Left ventricle myocardium inferior (tissue), 1 donor: ENCODE results near the gene PITPNB. TPM values are rescaled to one million over a fixed set of nuclear protein-coding genes. Genes with fewer than 3 reads are reported as not detected.
A peak's percentile ranks its signal among the peaks of the same experiment; 100 is the strongest.

Experiments
- DNase-seq: peaks from one replicate; pipeline ENCODE4 v3.0.0-alpha.2; 2020
- H3K27ac ChIP-seq: fragments of 200-600 bp; replicated peaks from 2 replicates; pipeline ENCODE4 v1.8.0; 2021
- H3K27me3 ChIP-seq: fragments of 200-600 bp; 2 replicates; pipeline ENCODE4 v1.8.0; 2021; ENCODE audit warnings: low read depth
- H3K36me3 ChIP-seq: fragments of 200-600 bp; 2 replicates; pipeline ENCODE4 v1.8.0; 2021
- H3K4me1 ChIP-seq: fragments of 200-600 bp; 2 replicates; pipeline ENCODE4 v1.8.0; 2021
- H3K4me3 ChIP-seq: fragments of 200-600 bp; 2 replicates; pipeline ENCODE4 v1.8.0; 2021; ENCODE audit warnings: mild to moderate bottlenecking, moderate library complexity
- H3K9me3 ChIP-seq: fragments of 200-600 bp; replicated peaks from 2 replicates; pipeline ENCODE4 v1.8.0; 2021
- intact Hi-C: fragments of 100-400 bp; cut with micrococcal nuclease; formaldehyde crosslinking; loops from one replicate; pipeline ENCODE4 v1.11.0; 2022
- total RNA-seq: library from RNA; stranded (reverse); fragmentation: NEBNext Ultra II Directional; extraction: Animal tissue kit (Norgen Biotek cat#: 25700); gene quantifications from one replicate; pipeline ENCODE4 v1.2.1, GENCODE V29; 2021
- TF ChIP-seq, protein P1 (sequence below): fragments of 200-600 bp; IDR thresholded peaks from 2 replicates; pipeline ENCODE4 v1.8.0; 2021; ENCODE audit warnings: antibody characterized with exemption, mild to moderate bottlenecking, borderline replicate concordance
- donor health status: DM: no; HTN: yes; CAD: no; lungs with severe emphysema.

Gene PITPNB
- total RNA-seq, 1 donor from 2014 or later: 60.0 TPM

DNA sequence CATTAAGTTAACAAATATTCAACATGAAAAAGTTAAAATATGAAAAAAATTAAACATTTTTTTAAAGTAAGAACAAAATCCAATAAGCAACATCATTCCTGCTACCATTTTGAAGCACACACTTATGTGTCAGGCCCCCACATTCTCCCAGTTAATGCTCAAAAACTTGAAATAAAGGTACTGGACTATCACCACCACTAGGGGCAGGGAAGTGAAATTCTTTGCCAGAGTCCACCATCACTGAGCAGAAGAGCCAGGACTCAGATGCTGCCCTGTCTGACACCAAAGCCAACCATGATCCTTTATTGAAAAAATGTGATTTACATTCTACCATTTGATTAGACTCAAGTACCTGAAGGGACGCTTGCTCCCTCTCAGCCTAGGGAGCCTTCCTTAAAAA lies 39.1 kb downstream of the PITPNB start:
- Histone ChIP-seq H3K9me3 (no peaks in the 10 kb centered on the region), H3K27ac (no peak overlapping the region), H3K4me1 (peaks cover 82% of the 10 kb centered on the region), H3K4me3 (no peak overlapping the region), H3K36me3 (peaks cover 10% of the 10 kb centered on the region), H3K27me3 (no peaks in the 10 kb centered on the region)
- DNase-seq: no peak
- intact Hi-C loops: no loop called here
- TF ChIP-seq, protein P1, sequence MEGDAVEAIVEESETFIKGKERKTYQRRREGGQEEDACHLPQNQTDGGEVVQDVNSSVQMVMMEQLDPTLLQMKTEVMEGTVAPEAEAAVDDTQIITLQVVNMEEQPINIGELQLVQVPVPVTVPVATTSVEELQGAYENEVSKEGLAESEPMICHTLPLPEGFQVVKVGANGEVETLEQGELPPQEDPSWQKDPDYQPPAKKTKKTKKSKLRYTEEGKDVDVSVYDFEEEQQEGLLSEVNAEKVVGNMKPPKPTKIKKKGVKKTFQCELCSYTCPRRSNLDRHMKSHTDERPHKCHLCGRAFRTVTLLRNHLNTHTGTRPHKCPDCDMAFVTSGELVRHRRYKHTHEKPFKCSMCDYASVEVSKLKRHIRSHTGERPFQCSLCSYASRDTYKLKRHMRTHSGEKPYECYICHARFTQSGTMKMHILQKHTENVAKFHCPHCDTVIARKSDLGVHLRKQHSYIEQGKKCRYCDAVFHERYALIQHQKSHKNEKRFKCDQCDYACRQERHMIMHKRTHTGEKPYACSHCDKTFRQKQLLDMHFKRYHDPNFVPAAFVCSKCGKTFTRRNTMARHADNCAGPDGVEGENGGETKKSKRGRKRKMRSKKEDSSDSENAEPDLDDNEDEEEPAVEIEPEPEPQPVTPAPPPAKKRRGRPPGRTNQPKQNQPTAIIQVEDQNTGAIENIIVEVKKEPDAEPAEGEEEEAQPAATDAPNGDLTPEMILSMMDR: peak; percentile 67

DNA sequence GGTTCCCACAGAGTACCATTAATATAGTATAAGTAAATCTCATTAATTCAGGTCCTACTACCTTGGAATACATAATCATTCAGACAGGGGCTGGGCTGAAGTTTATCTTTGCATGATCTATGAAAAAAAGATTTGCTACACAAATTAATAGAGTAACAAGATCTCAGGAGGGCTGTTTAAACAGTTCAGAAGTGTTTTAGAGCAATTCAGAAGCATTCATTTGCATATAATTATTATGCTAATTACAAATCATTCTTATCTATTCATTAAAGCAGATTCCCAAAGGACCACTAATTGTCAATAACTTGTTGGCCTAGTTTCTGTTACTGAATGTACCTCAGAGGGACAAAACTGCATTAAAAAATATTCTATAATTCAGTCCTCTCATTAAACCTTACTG lies 40.5 kb downstream of the PITPNB start:
- Histone ChIP-seq H3K9me3 (no peaks in the 10 kb centered on the region), H3K4me1 (peaks cover 96% of the 10 kb centered on the region), H3K27me3 (no peaks in the 10 kb centered on the region), H3K27ac (no peak overlapping the region), H3K4me3 (no peak overlapping the region), H3K36me3 (peaks cover under 1% of the 10 kb centered on the region)
- no peak for DNase-seq
- intact Hi-C loops: no loop called here
- TF ChIP-seq, protein P1: no peak

DNA sequence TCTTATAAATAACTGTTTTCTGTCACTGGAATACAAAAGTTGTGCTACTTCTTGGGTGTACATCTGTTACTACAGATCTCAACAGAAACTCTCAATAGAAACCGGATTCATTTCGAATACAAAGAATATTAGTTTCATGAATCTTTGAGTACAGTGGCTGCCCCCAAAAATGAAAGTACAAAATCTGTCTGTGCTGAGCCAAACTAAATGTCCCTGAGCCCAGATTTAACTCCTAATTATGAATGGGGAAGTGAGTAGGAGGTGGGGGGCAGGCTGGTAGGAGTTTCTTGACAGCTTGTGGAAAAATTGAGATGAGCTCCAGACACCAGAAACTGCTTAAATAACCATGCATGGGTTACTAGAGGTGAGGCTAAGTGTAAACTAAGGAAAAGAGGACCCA lies 41.6 kb downstream of the PITPNB start:
- peak overlapping the region; percentile 9 for H3K27ac ChIP-seq
- H3K4me1 ChIP-seq: peaks cover 99% of the 10 kb centered on the region

DNA sequence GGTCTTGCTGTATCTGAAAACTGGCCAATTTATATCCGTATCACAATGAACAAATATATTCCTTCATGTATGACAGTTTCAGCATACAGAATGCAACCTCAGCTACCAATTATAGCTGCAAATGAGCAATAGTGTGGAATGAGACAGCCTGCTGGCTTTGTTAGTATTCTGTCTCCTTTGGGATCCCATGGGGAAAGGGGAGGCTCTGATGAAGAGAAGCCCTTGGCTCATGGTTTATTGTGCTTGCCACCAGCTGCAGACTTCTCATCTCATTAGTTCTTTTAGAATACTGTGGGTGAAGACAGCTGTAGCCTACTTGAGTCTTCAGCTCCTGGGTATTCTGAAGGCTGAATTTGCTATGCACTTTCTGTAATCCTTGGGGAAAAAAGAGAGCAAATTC lies 42.4 kb downstream of the PITPNB start:
- Histone ChIP-seq H3K9me3 (peaks cover 2% of the 10 kb centered on the region), H3K36me3 (peaks cover 15% of the 10 kb centered on the region), H3K27ac (peak overlapping the region; percentile 18), H3K4me3 (no peak overlapping the region), H3K27me3 (no peaks in the 10 kb centered on the region), H3K4me1 (peaks cover 97% of the 10 kb centered on the region)
- TF ChIP-seq, protein P1: no peak
- intact Hi-C loops: no loop called here
- no peak for DNase-seq

More for the DNA sequence above, 41.6 kb downstream of the PITPNB start:
- no peaks in the 10 kb centered on the region for H3K9me3 ChIP-seq
- DNase-seq: no peak
- H3K4me3 ChIP-seq: no peak overlapping the region
- TF ChIP-seq, protein P1: no peak
- peaks cover 7% of the 10 kb centered on the region for H3K36me3 ChIP-seq
- intact Hi-C loops: no loop called here
- no peaks in the 10 kb centered on the region for H3K27me3 ChIP-seq

DNA sequence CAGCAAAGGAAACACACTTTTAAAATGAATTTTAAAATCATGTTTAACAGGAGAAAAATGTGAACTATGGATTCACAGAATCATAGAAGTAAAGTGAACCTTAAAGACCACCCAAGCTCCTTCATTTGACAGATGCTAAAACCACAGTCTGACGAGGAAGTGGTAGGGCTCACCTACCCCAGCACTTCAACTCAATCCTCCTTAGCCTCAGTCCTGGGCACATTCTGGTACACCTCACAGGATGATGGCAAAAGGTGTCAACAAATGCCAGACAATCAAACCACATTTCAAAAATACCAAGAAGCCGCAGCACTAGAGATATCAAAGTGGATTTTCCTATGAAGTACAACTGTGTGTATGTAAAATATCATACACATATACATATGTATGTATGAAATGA lies 43.1 kb downstream of the PITPNB start:
- peaks cover 22% of the 10 kb centered on the region for H3K36me3 ChIP-seq
- TF ChIP-seq, protein P1: no peak
- no peak overlapping the region for H3K4me3 ChIP-seq
- no peak for DNase-seq
- no peaks in the 10 kb centered on the region for H3K27me3 ChIP-seq
- peaks cover 8% of the 10 kb centered on the region for H3K9me3 ChIP-seq
- no peak overlapping the region for H3K27ac ChIP-seq
- intact Hi-C loops: no loop called here
- peaks cover 96% of the 10 kb centered on the region for H3K4me1 ChIP-seq

DNA sequence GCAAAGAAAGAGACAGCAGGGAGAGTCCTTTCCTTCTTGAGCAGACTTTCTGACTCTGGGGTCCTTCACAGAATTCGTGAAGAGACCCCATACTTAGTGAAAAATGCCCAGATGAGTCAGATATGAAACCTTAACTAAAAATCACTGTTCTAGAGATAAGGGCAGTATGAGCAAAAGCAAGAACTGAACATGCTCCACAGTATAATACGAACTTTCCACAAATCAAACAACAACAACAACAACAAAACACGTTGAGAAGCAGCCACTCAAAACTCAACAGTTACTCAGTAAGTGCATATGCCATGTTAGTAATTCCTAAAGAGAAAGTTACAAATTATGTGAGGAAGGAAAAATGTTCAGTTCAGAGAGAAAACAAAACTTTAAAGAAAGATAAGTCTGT lies 44.3 kb downstream of the PITPNB start:
- TF ChIP-seq, protein P1: no peak
- peaks cover 8% of the 10 kb centered on the region for H3K9me3 ChIP-seq
- intact Hi-C loops: no loop called here
- H3K27me3 ChIP-seq: no peaks in the 10 kb centered on the region
- no peak overlapping the region for H3K4me3 ChIP-seq
- H3K36me3 ChIP-seq: peaks cover 33% of the 10 kb centered on the region
- peaks cover 94% of the 10 kb centered on the region for H3K4me1 ChIP-seq
- H3K27ac ChIP-seq: peak overlapping the region; percentile 83
- DNase-seq: no peak
